ENCODE results near the gene LUC7L.

GRCh38 chr16:192686-193085, 36.6 kb downstream of the LUC7L start:
- TF ChIP-seq CTCF (IDR thresholded peaks at IDR 0.05) (no peak), POLR2AphosphoS5 (IDR thresholded peaks at IDR 0.05; ENCODE audit: insufficient read depth in 1 of 2, low read depth in 1 of 2) (no peak), POLR2A (IDR thresholded peaks at IDR 0.05) (no peak)
